ENCODE measurements around the gene LONP1.

- TF ChIP-seq REST (tag by site-specific recombination; IDR thresholded peaks at IDR 0.05) (no peak), CTCF (tag by site-specific recombination; IDR thresholded peaks at IDR 0.05) (no peak), ZNF274 (IDR thresholded peaks at IDR 0.05; ENCODE audit: low read length) (no peak), ZNF274 (tag by site-specific recombination; IDR thresholded peaks at IDR 0.05; ENCODE audit: borderline replicate concordance) (no peak), ZNF791 (tag by site-specific recombination; IDR thresholded peaks at IDR 0.05) (no peak), MYNN (tag by site-specific recombination; IDR thresholded peaks at IDR 0.05; ENCODE audit: borderline replicate concordance) (no peak), ZBTB11 (tag by site-specific recombination; conservative IDR thresholded peaks at IDR 0.05; ENCODE audit: low read depth) (no peak), ZNF398 (tag by site-specific recombination; IDR thresholded peaks at IDR 0.05) (no peak), ZNF362 (tag by site-specific recombination; IDR thresholded peaks at IDR 0.05) (no peak), ZNF324 (tag by site-specific recombination; IDR thresholded peaks at IDR 0.05) (no peak), KLF9 (tag by site-specific recombination; IDR thresholded peaks at IDR 0.05; ENCODE audit: low read depth) (no peak), ELK4 (IDR thresholded peaks at IDR 0.05; ENCODE audit: borderline replicate concordance, low read depth, low read length) (no peak), ZNF335 (tag by site-specific recombination; conservative IDR thresholded peaks at IDR 0.05) (no peak), ZNF433 (tag by site-specific recombination; IDR thresholded peaks at IDR 0.05; ENCODE audit: low read depth) (no peak)
Observed at GRCh38 chr19:5714816-5715215, 5.1 kb downstream of the LONP1 start.
